ENCODE measurements around the gene MEIOSIN. TPM values are rescaled to one million over a fixed set of nuclear protein-coding genes. Genes with fewer than 3 reads are reported as not detected.

The MEIOSIN gene
- total and polyA plus RNA-seq, 3 donors from 2014 or later, result 9.2 to 13.8 (median 10.4) TPM

GRCh38 chr19:45692187-45693105, 40.8 kb upstream of the MEIOSIN start, which contains the start of gene QPCTL:
Gene QPCTL, plus strand, starts transcription at chr19:45692666. Its CDS starts 38 bp downstream, at chr19:45692704.
- Histone ChIP-seq H3K27ac (peak within 1 kb of the TSS; percentile 83 to 86), H3K36me3 (ENCODE audit: low read depth, missing control alignments) (no peaks in the 10 kb centered on the region), H3K4me1 (peaks cover 5% of the 10 kb centered on the region), H3K27me3 (no peaks in the 10 kb centered on the region), H3K4me3 (peak within 1 kb of the TSS; percentile 80 to 83), H3K9me3 (no peaks in the 10 kb centered on the region)
- WGBS, 2 donors, result 0% methylated on average over 38 to 52 of the region's 70 CpGs
- peak; percentile 98 for DNase-seq
- intact Hi-C loops (cut with DNase I; ENCODE audit: low total_unique reads), result no loop called here
- TF ChIP-seq POLR2A (IDR thresholded peaks at IDR 0.05), result no peak
- TF ChIP-seq CTCF (IDR thresholded peaks at IDR 0.05), result no peak

- Histone ChIP-seq H3K4me3 (peak overlapping the region; percentile 80 to 83), H3K27ac (peak overlapping the region; percentile 83 to 86), H3K36me3 (ENCODE audit: low read depth, missing control alignments) (no peaks in the 10 kb centered on the region), H3K4me1 (peaks cover 5% of the 10 kb centered on the region), H3K9me3 (no peaks in the 10 kb centered on the region), H3K27me3 (no peaks in the 10 kb centered on the region)
- WGBS, 2 donors, result 1 to 2% methylated on average over 19 to 22 of the region's 22 CpGs
- intact Hi-C loops (cut with DNase I; ENCODE audit: low total_unique reads), result no loop called here
- TF ChIP-seq CTCF (IDR thresholded peaks at IDR 0.05) (peak; percentile 65 to 78 (median 77)), POLR2A (IDR thresholded peaks at IDR 0.05) (no peak)
- DNase-seq, result peak; percentile 88
Observed at GRCh38 chr19:45693106-45693788, 40.0 kb upstream of the MEIOSIN start.

- 83 to 87% methylated on average over 7 of the region's 7 CpGs for WGBS, 2 donors
- H3K27me3 ChIP-seq, result no peaks in the 10 kb centered on the region
- H3K4me1 ChIP-seq, result no peaks in the 10 kb centered on the region
- no peaks in the 10 kb centered on the region for H3K9me3 ChIP-seq
- DNase-seq, result no peak
- H3K4me3 ChIP-seq, result no peak overlapping the region
- intact Hi-C loops (cut with DNase I; ENCODE audit: low total_unique reads), result no loop called here
- TF ChIP-seq POLR2A (IDR thresholded peaks at IDR 0.05) (no peak), CTCF (IDR thresholded peaks at IDR 0.05) (no peak)
- H3K27ac ChIP-seq, result no peak overlapping the region
- H3K36me3 ChIP-seq (ENCODE audit: low read depth, missing control alignments), result no peaks in the 10 kb centered on the region
Observed at GRCh38 chr19:45701676-45702075, 31.6 kb upstream of the MEIOSIN start.

- intact Hi-C loops (cut with DNase I; ENCODE audit: low total_unique reads), result no loop called here
- Histone ChIP-seq H3K27me3 (no peaks in the 10 kb centered on the region), H3K4me3 (no peak overlapping the region), H3K4me1 (no peaks in the 10 kb centered on the region), H3K27ac (no peak overlapping the region), H3K36me3 (ENCODE audit: low read depth, missing control alignments) (no peaks in the 10 kb centered on the region), H3K9me3 (no peaks in the 10 kb centered on the region)
- 88 to 89% methylated on average over 9 of the region's 9 CpGs for WGBS, 2 donors
- no peak for TF ChIP-seq CTCF (IDR thresholded peaks at IDR 0.05)
- TF ChIP-seq POLR2A (IDR thresholded peaks at IDR 0.05), result no peak
- no peak for DNase-seq
Observed at GRCh38 chr19:45705115-45705514, 28.1 kb upstream of the MEIOSIN start.

Measured in testis (tissue), 3 donors.